Right lobe of liver (tissue), 6 donors: Measurements from ENCODE around the gene ENGASE. TPM values are rescaled to one million over a fixed set of nuclear protein-coding genes. Genes with fewer than 3 reads are reported as not detected.

Source experiments
- ATAC-seq, 4 donors: fragments of 200-7000 bp; cut with Tn5 transposase; one replicate each; pipeline ENCODE4 v1.9.1; 2020; ENCODE audit warnings: mild to moderate bottlenecking in 4 of 4, moderate library complexity in 4 of 4
- DNase-seq, 3 donors: peaks; one replicate each; pipeline ENCODE4 v3.0.0-alpha.2; 2020
- H3K27ac ChIP-seq, 3 donors: fragments of 200-600 bp; one replicate each; pipeline ENCODE4 v1.8.0; 2022
- H3K27me3 ChIP-seq, 2 donors: fragments of 200-600 bp; one replicate each; pipeline ENCODE4 v1.8.0; 2022
- H3K36me3 ChIP-seq, 4 donors: fragments of 200-600 bp; sonication (generic) in 1 of 4; one replicate each; pipeline versions ENCODE4 v1.5.1 to v1.8.0; 2017 to 2022; ENCODE audit warnings: control low read depth in 1 of 4
- H3K4me1 ChIP-seq, 4 donors: fragments of 200-600 bp; sonication (generic) in 1 of 4; one replicate each; pipeline versions ENCODE4 v1.5.1 to v1.8.0; 2017 to 2022; ENCODE audit warnings: control low read depth in 1 of 4
- H3K4me3 ChIP-seq, 3 donors: fragments of 200-600 bp; one replicate each; pipeline ENCODE4 v1.8.0; 2022
- H3K9me3 ChIP-seq, 4 donors: fragments of 200-600 bp; sonication (generic) in 1 of 4; one replicate each; pipeline versions ENCODE4 v1.5.1 to v1.8.0; 2017 to 2022; ENCODE audit warnings: control low read depth in 1 of 4
- CTCF ChIP-seq, 4 donors: fragments of 200-600 bp in 3 of 4; fragments of 450-650 bp in 1 of 4; IDR thresholded peaks; one replicate each; pipeline versions ENCODE4 v1.5.1 to v1.8.0; 2016 to 2022; ENCODE audit warnings: antibody characterized with exemption in 4 of 4, mild to moderate bottlenecking in 2 of 4
- POLR2A ChIP-seq: fragments of 450-650 bp; IDR thresholded peaks from one replicate; pipeline ENCODE4 v1.6.1; 2017; ENCODE audit warnings: antibody characterized with exemption, mild to moderate bottlenecking
- WGBS: methylation state at CpG from one replicate; pipeline ENCODE4 v1.1.6; 2018; ENCODE audit warnings: low coverage, low lambda C conversion rate; ENCODE audit not compliant: insufficient coverage; ENCODE audit errors: missing lambda C conversion rate; 5-methylcytosine and 5-hydroxymethylcytosine counted together
- intact Hi-C, 2 donors: fragments of 100-400 bp; cut with DNase I; formaldehyde crosslinking; loops; one replicate each; pipeline versions ENCODE4 v1.11.2 to v1.14.1; 2022
- total RNA-seq, 6 experiments: library from RNA; depleted of rRNA in 2 of 6; stranded (reverse); fragments of >200 nt in 2 of 6; fragmentation: NEBNext Ultra II Directional in 3 of 6; extraction: Animal tissue kit (Norgen Biotek cat#: 25700) in 3 of 6; gene quantifications; one replicate each; pipeline versions ENCODE4 v1.1.0 to v1.2.4, GENCODE V29; 2016 to 2023
- donor health status: DM: no; HTN: yes; CAD: no.
- donor health status: DM: no; HTN: no; CAD: no.
- donor health status: DM: no; HTN: no; CAD: no.
- donor health status: DM: no; HTN: yes; CAD: no.
- donor health status: DM: no; HTN: yes; CAD: no.

The ENGASE gene
- total RNA-seq, 6 experiments from 2014 or later = 7.4 to 63.7 (median 39.1) TPM

GRCh38 chr17:79088247-79088996 is 13.8 kb downstream of the ENGASE start:
- no peak overlapping the region for H3K4me3 ChIP-seq
- H3K9me3 ChIP-seq = no peaks in the 10 kb centered on the region
- no peaks in the 10 kb centered on the region for H3K4me1 ChIP-seq
- no peak for DNase-seq
- peaks cover 0 to 27% (median 6%) of the 10 kb centered on the region in 4 donors for H3K36me3 ChIP-seq
- intact Hi-C loops = loop anchor here in 1 of 2 donors (5.0 kb wide), 1 partner anchor 299 kb away; no protein-coding TSS in a partner anchor
- WGBS = 92% methylated on average over 17 of the region's 26 CpGs
- no peaks in the 10 kb centered on the region for H3K27me3 ChIP-seq
- no peak for ATAC-seq
- TF ChIP-seq CTCF (IDR thresholded peaks at IDR 0.05) (no peak), POLR2A (no peak)
- H3K27ac ChIP-seq = no peak overlapping the region

- WGBS = 65% methylated on average over 4 of the region's 8 CpGs
- H3K27me3 ChIP-seq = no peaks in the 10 kb centered on the region
- TF ChIP-seq POLR2A = no peak
- no peak for TF ChIP-seq CTCF (IDR thresholded peaks at IDR 0.05)
- no peaks in the 10 kb centered on the region for H3K4me1 ChIP-seq
- H3K36me3 ChIP-seq = peaks cover 0 to 21% (median 5%) of the 10 kb centered on the region in 4 donors
- DNase-seq (no peak), ATAC-seq (no peak)
- no peak overlapping the region for H3K4me3 ChIP-seq
- intact Hi-C loops = loop anchor here in 1 of 2 donors (5.0 kb wide), 1 partner anchor 298 kb away; no protein-coding TSS in a partner anchor
- no peaks in the 10 kb centered on the region for H3K9me3 ChIP-seq
- no peak overlapping the region for H3K27ac ChIP-seq
Observed at GRCh38 chr17:79088997-79089328, 14.3 kb downstream of the ENGASE start.

GRCh38 chr17:79089720-79090442 is 15.3 kb downstream of the ENGASE start:
- H3K9me3 ChIP-seq = no peaks in the 10 kb centered on the region
- no peak overlapping the region for H3K4me3 ChIP-seq
- DNase-seq (no peak), ATAC-seq (no peak)
- intact Hi-C loops = loop anchor here (2.0 to 5.0 kb wide), 2 partner anchors 297 to 299 kb away; no protein-coding TSS in a partner anchor
- peaks cover 0 to 13% (median under 1%) of the 10 kb centered on the region in 4 donors for H3K36me3 ChIP-seq
- WGBS = no CpG with 5 or more reads among the region's 31 CpGs
- H3K27me3 ChIP-seq = no peaks in the 10 kb centered on the region
- no peak overlapping the region for H3K27ac ChIP-seq
- H3K4me1 ChIP-seq = no peaks in the 10 kb centered on the region
- TF ChIP-seq POLR2A (no peak), CTCF (IDR thresholded peaks at IDR 0.05) (no peak)

GRCh38 chr17:79090443-79091225 is 16.0 kb downstream of the ENGASE start:
- intact Hi-C loops = loop anchor here in 1 of 2 donors (2.0 kb wide), 1 partner anchor 298 kb away; no protein-coding TSS in a partner anchor
- no peak for TF ChIP-seq POLR2A
- TF ChIP-seq CTCF (IDR thresholded peaks at IDR 0.05) = peak in 2 of 4 donors; percentile 12 to 34
- Histone ChIP-seq H3K27me3 (no peaks in the 10 kb centered on the region), H3K4me1 (no peaks in the 10 kb centered on the region), H3K4me3 (no peak overlapping the region), H3K36me3 (peaks cover 0 to 6% (median 0%) of the 10 kb centered on the region in 4 donors), H3K27ac (no peak overlapping the region), H3K9me3 (no peaks in the 10 kb centered on the region)
- ATAC-seq (no peak), DNase-seq (no peak)
- 38% methylated on average over 16 of the region's 32 CpGs for WGBS
